Stimulated activated CD4-positive, alpha-beta T cell treated with anti-CD3 and anti-CD28 coated beads, Interleukin-1b, Interleukin-23, amount 100 ng/mL, for 24 hours (primary cell): ENCODE data around the gene GPR33.
"Not testable (repeated sequence)": the region's sequence is repeated elsewhere in the genome, so short reads cannot be mapped to it uniquely, and the experiment has no call there.

Source experiments
- DNase-seq, 4 experiments: peaks; one replicate each; pipeline ENCODE4 v3.0.0-alpha.2; 2020; ENCODE audit warnings: low read depth in 4 of 4, low spot score in 1 of 4

GPR33 gene

DNA sequence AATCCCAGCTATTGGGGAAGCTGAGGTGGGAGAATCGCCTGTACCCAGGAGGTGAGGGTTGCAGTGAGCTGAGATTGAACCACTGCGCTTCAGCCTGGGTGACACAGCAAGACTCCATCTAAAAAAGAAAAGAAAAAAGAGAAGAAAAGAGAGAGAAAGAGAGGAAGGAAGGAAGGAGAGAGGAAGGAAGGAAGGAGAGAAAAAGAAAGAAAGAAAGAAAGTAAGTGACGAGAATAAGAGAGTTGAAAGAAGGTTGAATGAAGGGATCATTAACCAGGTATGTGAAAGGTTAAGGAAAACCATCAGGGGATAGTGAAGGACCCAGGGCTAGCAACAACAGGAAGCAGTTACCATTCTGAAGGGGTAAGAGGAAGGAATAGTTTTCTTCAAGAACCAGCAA is 26.3 kb downstream of the GPR33 start:
- DNase-seq = no peak

- no peak for DNase-seq
Observed at GRCh38 chr14:31457665-31458659, 29.9 kb downstream of the GPR33 start.

- peak; percentile 79 to 88 (median 80) for DNase-seq
Observed at GRCh38 chr14:31456841-31457664, 30.8 kb downstream of the GPR33 start, which contains the start of gene DTD2. DTD2 (minus strand) TSS chr14:31457506; CDS start chr14:31457393, 113 bp downstream.

DNA sequence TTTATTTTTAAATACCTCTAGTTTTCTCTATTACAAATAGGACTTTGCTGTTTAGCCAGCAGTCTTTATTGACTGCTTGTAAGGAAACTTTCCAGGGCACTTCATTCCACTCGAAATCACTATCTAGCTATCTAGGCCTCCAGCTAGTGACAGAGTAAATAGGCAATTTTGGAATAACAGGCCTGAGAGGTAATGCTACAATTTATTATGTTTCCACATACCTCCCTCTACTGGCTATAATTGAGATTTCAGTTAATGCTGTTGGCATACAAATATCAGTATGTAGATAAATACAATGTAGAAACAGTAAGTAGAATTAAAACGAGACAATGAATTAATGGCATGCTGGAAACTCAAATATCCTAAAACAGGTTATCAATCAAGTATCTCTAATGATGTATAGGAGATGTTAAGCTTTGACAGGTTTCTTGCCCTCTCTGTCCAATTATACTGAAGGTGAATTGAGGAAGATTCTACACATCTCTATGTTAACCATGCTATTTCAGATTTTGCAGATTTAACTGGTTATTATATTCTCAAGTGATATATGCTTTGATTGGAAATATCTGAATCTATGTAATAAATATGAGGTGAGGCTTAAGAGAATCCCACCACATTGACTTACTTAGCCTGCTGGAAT is 37.7 kb downstream of the GPR33 start:
- no peak for DNase-seq

DNA sequence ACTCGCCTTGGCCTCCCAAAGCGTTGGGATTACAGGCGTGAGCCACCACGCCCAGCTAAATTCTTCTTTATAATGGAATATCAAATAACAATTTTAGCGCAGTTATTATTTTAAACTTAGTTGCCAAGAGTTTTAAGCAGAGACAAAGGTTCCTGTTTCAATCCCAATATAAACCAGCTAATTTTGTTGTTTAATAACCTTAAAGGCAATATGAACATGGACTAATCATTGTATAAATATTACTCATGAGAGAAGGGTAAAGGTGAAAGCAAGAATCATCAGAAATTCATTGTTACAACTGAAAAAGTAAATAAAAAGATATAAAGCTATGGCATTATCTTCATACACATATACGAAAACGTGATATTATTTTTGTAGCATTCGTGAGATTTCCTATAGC is 38.7 kb downstream of the GPR33 start:
- DNase-seq = no peak

GRCh38 chr14:31445703-31446102 is 42.1 kb downstream of the GPR33 start:
- no peak for DNase-seq

DNA sequence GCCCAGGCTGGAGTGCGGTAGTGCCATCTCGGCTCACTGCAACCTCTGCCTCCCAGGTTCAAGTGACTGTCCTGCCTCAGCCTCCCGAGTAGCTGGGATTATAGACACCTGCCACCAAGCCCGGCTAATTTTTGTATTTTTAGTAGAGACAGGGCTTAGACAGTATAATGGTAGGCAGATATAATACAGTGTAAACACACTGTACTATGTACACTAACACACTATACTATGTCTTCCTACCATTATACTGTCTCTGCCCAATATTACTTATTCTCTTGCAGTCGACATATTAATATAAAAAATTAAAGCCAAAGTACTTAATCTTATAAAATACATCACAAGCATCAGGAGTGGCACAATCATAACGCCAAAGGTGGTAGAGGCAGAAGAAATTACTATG is 45.6 kb downstream of the GPR33 start:
- no peak for DNase-seq

- no peak for DNase-seq
Observed at GRCh38 chr14:31441273-31442111, 46.3 kb downstream of the GPR33 start.

- DNase-seq = no peak
Observed at GRCh38 chr14:31440280-31440679, 47.6 kb downstream of the GPR33 start.

- no peak for DNase-seq
Observed at GRCh38 chr14:31439561-31439960, 48.3 kb downstream of the GPR33 start.

GRCh38 chr14:31437045-31437691 is 50.7 kb downstream of the GPR33 start:
- DNase-seq = not testable (repeated sequence)

DNA sequence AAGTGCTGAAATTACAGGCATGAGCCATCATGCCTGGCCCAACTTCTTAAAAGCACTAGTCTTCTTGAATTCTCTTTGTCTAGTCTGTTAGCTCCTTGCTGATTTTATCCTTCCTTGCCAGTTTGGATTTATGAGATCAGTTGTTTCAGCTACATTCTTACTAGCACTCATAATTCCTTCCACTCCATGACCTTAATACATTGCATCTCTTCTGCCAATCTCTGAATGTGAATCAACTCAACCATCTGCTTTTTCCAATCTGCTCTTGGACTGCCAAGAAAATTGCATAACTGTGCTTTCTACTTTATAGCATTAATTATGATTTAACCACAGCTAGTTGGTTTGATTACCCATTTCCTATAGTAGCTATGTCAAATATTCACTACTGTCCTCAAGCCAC is 52.6 kb downstream of the GPR33 start:
- DNase-seq = no peak
